Measurements from ENCODE around the gene ZC2HC1B. TPM values are rescaled to one million over a fixed set of nuclear protein-coding genes. Genes with fewer than 3 reads are reported as not detected.

Gene ZC2HC1B
- total and polyA plus RNA-seq, 2 of the 8 experiments (the other 6 are each of a cell fraction or from before 2014, with no cell fraction given), result not detected

- no peak overlapping the region for H3K14ac ChIP-seq (ENCODE audit: insufficient read length)
- FAIRE-seq (no peak), DNase-seq (ENCODE audit: low read depth in 1 of 2, low spot score in 2 of 2) (no peak)
- no peak overlapping the region for H3K4ac ChIP-seq (replicated peaks; ENCODE audit: insufficient read length, low read depth, low read length)
- peaks cover 2 to 11% (median 6%) of the 10 kb centered on the region in 4 experiments; a peak in 5 of 7 replicates for H3K27me3 ChIP-seq (replicated peaks in 1 of 4; ENCODE audit: control insufficient read depth in 3 of 4, extremely low read depth in 1 of 4, insufficient read depth in 3 of 4, low read length in 3 of 4)
- H3K23ac ChIP-seq (ENCODE audit: insufficient read length), result no peak overlapping the region
- CTCF ChIA-PET (ENCODE audit: partially characterized antibody), result interaction anchor here (1.4 to 3.6 kb wide), 5 partner anchors 9 to 46 kb away, joined by 3 to 16 read pairs (median 8); no protein-coding TSS in a partner anchor
- H3K36me3 ChIP-seq (ENCODE audit: control insufficient read depth in 2 of 4, insufficient read depth in 4 of 4, low read length in 3 of 4), result no peaks in the 10 kb centered on the region
- no peak overlapping the region for H4K5ac ChIP-seq (ENCODE audit: insufficient read length, low read depth, low read length)
- peaks cover 2% of the 10 kb centered on the region; the same call in 1 of the 2 replicates for H3K23me2 ChIP-seq (ENCODE audit: low read depth, low read length)
- H3K18ac ChIP-seq (ENCODE audit: extremely low read depth, low read length), result no peak overlapping the region
- WGBS, 2 experiments (ENCODE audit: extremely low coverage in 1 of 2, insufficient coverage in 1 of 2, insufficient read length in 1 of 2, insufficient replicate concordance in 2 of 2, low coverage in 1 of 2, low lambda C conversion rate in 2 of 2, missing lambda C conversion rate in 1 of 2), result 87% methylated on average over 2 of the region's 2 CpGs; no CpG with 5 or more reads in 1 of the 2 experiments
- H3K27ac ChIP-seq (ENCODE audit: low read depth, low read length), result no peak overlapping the region
- POLR2A ChIA-PET (ENCODE audit: partially characterized antibody), result interaction anchor here (1.9 kb wide), 1 partner anchor 9 kb away, joined by 5 read pairs; no protein-coding TSS in a partner anchor
- no peak overlapping the region for H3K4me3 ChIP-seq (ENCODE audit: extremely low read depth in 1 of 4, insufficient read depth in 2 of 4, low read depth in 3 of 4, low read length in 4 of 4)
- no peaks in the 10 kb centered on the region for H3K9me3 ChIP-seq (ENCODE audit: insufficient read depth in 2 of 2, low read depth in 1 of 2, low read length in 1 of 2)
- no peak overlapping the region for H2AFZ ChIP-seq (ENCODE audit: low read length)
- H3K9ac ChIP-seq (replicated peaks in 1 of 4; ENCODE audit: extremely low read depth in 1 of 4, low read depth in 3 of 4, low read length in 3 of 4), result no peak overlapping the region
- no peak overlapping the region for H2BK12ac ChIP-seq (ENCODE audit: low read depth, low read length)
- H4K91ac ChIP-seq (replicated peaks; ENCODE audit: insufficient read length, low read length), result no peak overlapping the region
- H2BK20ac ChIP-seq (ENCODE audit: low read length), result no peak overlapping the region
- H4K20me1 ChIP-seq (replicated peaks in 1 of 2; ENCODE audit: control insufficient read depth in 1 of 2, insufficient read depth in 2 of 2, low read length in 2 of 2), result no peaks in the 10 kb centered on the region
- H2BK15ac ChIP-seq (ENCODE audit: low read length), result no peak overlapping the region
- H3K4me1 ChIP-seq (replicated peaks in 1 of 4; ENCODE audit: control insufficient read depth in 3 of 4, insufficient read depth in 4 of 4, low read length in 3 of 4), result no peaks in the 10 kb centered on the region
- H2AK5ac ChIP-seq (ENCODE audit: low read depth, low read length), result no peak overlapping the region
- no peak overlapping the region for H3K4me2 ChIP-seq (ENCODE audit: insufficient read depth in 1 of 2, low read depth in 2 of 2, low read length in 2 of 2)
- no peaks in the 10 kb centered on the region for H3K79me2 ChIP-seq (ENCODE audit: control insufficient read depth in 1 of 2, insufficient read depth in 2 of 2, low read length in 2 of 2)
- no peak overlapping the region for H2BK120ac ChIP-seq (replicated peaks; ENCODE audit: low read depth, low read length)
- H4K8ac ChIP-seq (ENCODE audit: extremely low read depth, insufficient read depth, low read length), result no peak overlapping the region
- H3K56ac ChIP-seq (replicated peaks; ENCODE audit: insufficient read length, low read depth, low read length), result no peak overlapping the region
- no peak overlapping the region for H2BK5ac ChIP-seq (ENCODE audit: low read depth, low read length)
- no peaks in the 10 kb centered on the region for H3K79me1 ChIP-seq (ENCODE audit: low read depth, low read length)
Measured at GRCh38 chr6:143982968-143983367, 118.7 kb downstream of the ZC2HC1B start.
